ENCODE results near the gene ZNF260. TPM values are rescaled to one million over a fixed set of nuclear protein-coding genes. Genes with fewer than 3 reads are reported as not detected.

The ZNF260 gene
- total RNA-seq, 1 experiment from 2014 or later: 14.5 TPM

DNA sequence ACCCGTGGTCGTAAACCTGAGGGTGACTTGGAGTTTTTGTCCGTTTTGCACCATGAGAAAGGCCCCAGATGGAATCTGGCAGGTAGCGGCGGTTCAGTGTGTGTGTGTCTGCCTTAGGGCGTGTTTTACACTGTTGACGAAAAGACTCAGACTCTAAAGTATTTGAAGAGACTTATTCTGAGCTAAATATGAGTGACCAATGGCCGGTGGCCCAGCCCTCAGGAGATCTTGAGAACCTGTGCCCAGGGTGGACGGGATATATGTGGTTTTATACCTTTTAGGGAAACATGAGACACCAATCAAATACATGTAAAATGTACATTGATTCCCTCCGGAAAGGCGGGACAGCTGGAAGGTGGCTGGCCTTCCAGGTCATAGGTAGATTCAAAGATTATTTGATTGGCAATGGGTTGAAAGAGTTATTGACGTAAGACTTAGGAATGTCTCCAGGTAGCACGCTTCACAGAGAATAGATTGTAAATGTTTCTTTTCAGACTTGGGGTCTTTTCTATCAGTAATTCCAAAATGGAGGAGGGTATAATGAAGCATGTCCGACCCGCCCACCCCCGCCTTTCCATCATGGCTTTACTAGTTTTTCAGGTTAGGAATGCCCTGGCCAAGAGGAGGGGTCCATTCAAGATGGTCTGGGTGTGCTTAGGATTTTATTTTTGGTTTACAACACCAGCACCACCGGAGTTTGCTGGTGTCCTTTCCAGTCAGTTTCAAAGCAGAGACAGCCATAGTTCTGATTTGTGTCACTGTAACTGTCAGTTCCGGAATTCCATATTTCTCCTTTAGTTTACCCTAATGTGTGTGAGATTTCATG, 46.0 kb upstream of the ZNF260 start:
- BruUV-seq (replicated peaks): TSS peak; percentile 47
- CTCF ChIA-PET: interaction anchor here (0.5 to 1.7 kb wide), 2 partner anchors 86 to 561 kb away, joined by 3 to 4 read pairs; no protein-coding TSS in a partner anchor
- H3K4me3 Mint-ChIP-seq (ENCODE audit: unreplicated experiment): peak overlapping the region; percentile 93
- H3K9me3 Mint-ChIP-seq (ENCODE audit: unreplicated experiment): no peaks in the 10 kb centered on the region
- POLR2A ChIA-PET: interaction anchor here (0.6 to 3.3 kb wide), 21 partner anchors 7 to 1020 kb away, joined by 3 to 67 read pairs (median 5); partner anchors contain the start of genes ZFP14, ZNF146, ZNF260 and ZNF345
- peak; percentile 17 for DNase-seq (ENCODE audit: unreplicated experiment)
- H3K4me1 Mint-ChIP-seq (ENCODE audit: insufficient read depth, unreplicated experiment): peaks cover 26% of the 10 kb centered on the region
- peaks cover 72% of the 10 kb centered on the region for H3K36me3 Mint-ChIP-seq (ENCODE audit: insufficient read depth, unreplicated experiment)
- peak overlapping the region; percentile 99 for H3K27ac Mint-ChIP-seq (ENCODE audit: low read depth, unreplicated experiment)
- intact Hi-C loops (cut with micrococcal nuclease): loop anchor here (2.0 to 10.0 kb wide), 3 partner anchors 45 to 195 kb away; partner anchors contain the start of genes ZFP14, ZNF260 and ZNF461
- H3K27me3 Mint-ChIP-seq (ENCODE audit: insufficient read depth, unreplicated experiment): no peaks in the 10 kb centered on the region
- TF ChIP-seq, protein P1, sequence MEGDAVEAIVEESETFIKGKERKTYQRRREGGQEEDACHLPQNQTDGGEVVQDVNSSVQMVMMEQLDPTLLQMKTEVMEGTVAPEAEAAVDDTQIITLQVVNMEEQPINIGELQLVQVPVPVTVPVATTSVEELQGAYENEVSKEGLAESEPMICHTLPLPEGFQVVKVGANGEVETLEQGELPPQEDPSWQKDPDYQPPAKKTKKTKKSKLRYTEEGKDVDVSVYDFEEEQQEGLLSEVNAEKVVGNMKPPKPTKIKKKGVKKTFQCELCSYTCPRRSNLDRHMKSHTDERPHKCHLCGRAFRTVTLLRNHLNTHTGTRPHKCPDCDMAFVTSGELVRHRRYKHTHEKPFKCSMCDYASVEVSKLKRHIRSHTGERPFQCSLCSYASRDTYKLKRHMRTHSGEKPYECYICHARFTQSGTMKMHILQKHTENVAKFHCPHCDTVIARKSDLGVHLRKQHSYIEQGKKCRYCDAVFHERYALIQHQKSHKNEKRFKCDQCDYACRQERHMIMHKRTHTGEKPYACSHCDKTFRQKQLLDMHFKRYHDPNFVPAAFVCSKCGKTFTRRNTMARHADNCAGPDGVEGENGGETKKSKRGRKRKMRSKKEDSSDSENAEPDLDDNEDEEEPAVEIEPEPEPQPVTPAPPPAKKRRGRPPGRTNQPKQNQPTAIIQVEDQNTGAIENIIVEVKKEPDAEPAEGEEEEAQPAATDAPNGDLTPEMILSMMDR (IDR thresholded peaks at IDR 0.05; ENCODE audit: unreplicated experiment): no peak

DNA sequence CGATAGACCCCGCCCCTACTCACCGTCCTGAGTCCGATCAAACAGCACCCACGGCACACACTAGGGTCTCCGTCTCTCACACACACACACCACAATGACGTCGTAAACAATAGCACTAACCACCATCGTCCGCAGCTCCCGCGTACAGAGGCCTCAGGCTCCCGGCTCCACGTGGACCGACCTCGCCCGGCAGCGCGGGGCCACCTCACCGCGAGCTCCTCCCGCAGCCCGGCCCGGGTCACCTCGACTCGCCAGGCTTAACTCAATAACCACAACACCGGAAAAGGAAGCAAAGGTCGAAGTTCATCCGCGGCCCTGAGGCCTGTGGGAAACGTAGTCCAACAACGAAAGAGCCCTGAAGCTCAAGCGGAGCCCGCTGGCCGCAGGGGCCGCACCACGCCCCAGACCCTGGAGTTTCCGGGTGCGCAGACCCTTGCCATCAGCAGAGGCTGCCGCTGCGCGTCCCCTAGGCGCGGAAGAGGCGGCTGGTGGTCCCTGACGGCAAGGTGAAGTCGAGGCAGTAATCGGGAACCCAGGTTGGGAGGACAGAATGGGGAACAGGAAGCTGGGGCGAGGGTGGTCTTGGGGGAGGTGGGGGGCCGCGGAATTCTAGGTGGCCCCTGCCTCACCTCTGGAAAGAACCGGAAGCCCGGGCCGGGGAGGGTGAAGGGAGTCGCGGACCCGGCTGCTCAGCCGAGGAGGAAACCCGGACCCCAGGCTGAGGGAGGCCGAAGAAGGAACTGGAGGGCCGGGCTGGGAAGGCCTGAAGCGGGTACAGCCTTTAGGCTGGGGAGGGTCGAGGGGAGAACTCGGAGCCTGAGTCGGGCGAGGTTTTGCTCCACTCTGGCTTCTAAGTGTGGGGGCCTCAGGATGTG, 45.2 kb upstream of the ZNF260 start, which contains the start of gene ZNF529:
ZNF529 (minus strand) TSS at position 273 of the 875 bp plus-strand sequence. CDS start 946 bp downstream, outside the sequence.
- ChIA-PET POLR2A (interaction anchor here (0.5 to 3.3 kb wide), 32 partner anchors 8 to 1081 kb away, joined by 3 to 67 read pairs (median 4); partner anchors contain the start of genes ZFP14, ZNF146, ZNF260 and ZNF345), CTCF (interaction anchor here (0.6 to 1.7 kb wide), 2 partner anchors 85 to 114 kb away, joined by 3 to 4 read pairs; no protein-coding TSS in a partner anchor)
- TF ChIP-seq, protein P1 (IDR thresholded peaks at IDR 0.05; ENCODE audit: unreplicated experiment): no peak
- Mint-ChIP-seq H3K27ac (ENCODE audit: low read depth, unreplicated experiment) (peak within 1 kb of the TSS; percentile 99), H3K36me3 (ENCODE audit: insufficient read depth, unreplicated experiment) (peaks cover 69% of the 10 kb centered on the region), H3K27me3 (ENCODE audit: insufficient read depth, unreplicated experiment) (no peaks in the 10 kb centered on the region), H3K4me3 (ENCODE audit: unreplicated experiment) (peak within 1 kb of the TSS; percentile 93), H3K9me3 (ENCODE audit: unreplicated experiment) (no peaks in the 10 kb centered on the region), H3K4me1 (ENCODE audit: insufficient read depth, unreplicated experiment) (peaks cover 26% of the 10 kb centered on the region)
- intact Hi-C loops (cut with micrococcal nuclease): loop anchor here (2.0 to 10.0 kb wide), 3 partner anchors 44 to 194 kb away; partner anchors contain the start of genes ZFP14, ZNF260 and ZNF461
- BruUV-seq (replicated peaks): no TSS peak
- DNase-seq (ENCODE audit: unreplicated experiment): peak; percentile 93

GRCh38 chr19:36572593-36573019, 44.5 kb upstream of the ZNF260 start:
- POLR2A ChIA-PET: interaction anchor here (0.6 to 3.3 kb wide), 23 partner anchors 9 to 1082 kb away, joined by 3 to 67 read pairs (median 6); partner anchors contain the start of genes ZFP14, ZNF146, ZNF260 and ZNF345
- intact Hi-C loops (cut with micrococcal nuclease): loop anchor here (2.0 to 10.0 kb wide), 3 partner anchors 44 to 194 kb away; partner anchors contain the start of genes ZFP14, ZNF260 and ZNF461
- Mint-ChIP-seq H3K9me3 (ENCODE audit: unreplicated experiment) (no peaks in the 10 kb centered on the region), H3K36me3 (ENCODE audit: insufficient read depth, unreplicated experiment) (peaks cover 69% of the 10 kb centered on the region), H3K4me1 (ENCODE audit: insufficient read depth, unreplicated experiment) (peaks cover 26% of the 10 kb centered on the region), H3K27me3 (ENCODE audit: insufficient read depth, unreplicated experiment) (no peaks in the 10 kb centered on the region), H3K27ac (ENCODE audit: low read depth, unreplicated experiment) (peak overlapping the region; percentile 99), H3K4me3 (ENCODE audit: unreplicated experiment) (peak overlapping the region; percentile 93)
- TF ChIP-seq, protein P1 (IDR thresholded peaks at IDR 0.05; ENCODE audit: unreplicated experiment): no peak
- BruUV-seq (replicated peaks): TSS peak; percentile 69
- no peak for DNase-seq (ENCODE audit: unreplicated experiment)
- CTCF ChIA-PET: interaction anchor here (0.6 to 1.7 kb wide), 2 partner anchors 85 to 114 kb away, joined by 3 to 4 read pairs; no protein-coding TSS in a partner anchor

All from MCF 10A (cell line).